Measurements from ENCODE around the gene GBP3.

DNA sequence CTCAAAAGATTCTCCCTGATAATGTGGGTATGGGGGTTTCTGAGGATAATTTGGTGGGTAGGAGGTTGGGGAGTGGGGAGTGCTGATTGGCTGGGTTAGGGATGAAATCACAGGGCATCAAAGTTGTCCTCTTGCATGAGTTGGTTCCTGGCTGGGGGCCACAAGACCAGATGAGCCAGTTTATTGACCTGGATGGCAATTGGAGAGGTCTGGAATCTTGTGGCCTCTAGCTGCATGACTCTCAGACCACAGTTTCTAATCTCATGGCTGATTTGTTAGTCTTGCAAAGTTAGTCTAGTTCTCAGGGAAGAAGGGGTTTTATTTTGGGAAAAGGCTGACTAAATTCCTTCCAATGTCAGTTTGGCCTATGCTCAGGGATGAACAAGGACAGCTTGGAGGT lies 45.6 kb upstream of the GBP3 start:
- TF ChIP-seq SUZ12 (IDR thresholded peaks at IDR 0.05) (no peak), BHLHE40 (IDR thresholded peaks at IDR 0.05; ENCODE audit: borderline replicate concordance) (no peak), ELF4 (IDR thresholded peaks at IDR 0.05) (no peak), CTBP1 (IDR thresholded peaks at IDR 0.05; ENCODE audit: borderline replicate concordance) (no peak), FOXM1 (IDR thresholded peaks at IDR 0.05; ENCODE audit: borderline replicate concordance) (no peak)

All from HEK293T (cell line).